Neuronal stem cell (in vitro differentiated cells): Measurements from ENCODE around the gene ADAP1.
"Not testable (repeated sequence)": the region's sequence is repeated elsewhere in the genome, so short reads cannot be mapped to it uniquely, and the experiment has no call there.

ENCODE experiments used
- DNase-seq: peaks from one replicate; pipeline ENCODE4 v3.0.0-alpha.2; 2013; ENCODE audit warnings: low spot score
- H2AFZ ChIP-seq: one replicate; pipeline ENCODE4 v1.6.1; 2013; ENCODE audit warnings: mild to moderate bottlenecking, low read length, inconsistent platforms
- H2AK5ac ChIP-seq: 2 replicates; pipeline ENCODE4 v1.6.1; 2013; ENCODE audit warnings: low read depth, mild to moderate bottlenecking, inconsistent platforms, low read length, moderate library complexity, mixed read lengths
- H2BK120ac ChIP-seq: 2 replicates; pipeline ENCODE4 v1.6.1; 2013; ENCODE audit warnings: low read depth, mild to moderate bottlenecking, inconsistent platforms, low read length, moderate library complexity, mixed read lengths
- H2BK12ac ChIP-seq: one replicate; pipeline ENCODE4 v1.6.1; 2013; ENCODE audit warnings: low read length, inconsistent platforms
- H2BK15ac ChIP-seq: 2 replicates; pipeline ENCODE4 v1.6.1; 2013; ENCODE audit warnings: mild to moderate bottlenecking, low read length, inconsistent platforms, mixed read lengths
- H2BK5ac ChIP-seq: one replicate; pipeline ENCODE4 v1.6.1; 2013; ENCODE audit warnings: inconsistent platforms, mild to moderate bottlenecking, low read length, moderate library complexity
- H3K14ac ChIP-seq: one replicate; pipeline ENCODE4 v1.6.1; 2013; ENCODE audit warnings: low read length, inconsistent platforms
- H3K18ac ChIP-seq: 2 replicates; pipeline ENCODE4 v1.6.1; 2013; ENCODE audit warnings: low read length, inconsistent platforms
- H3K23ac ChIP-seq: 2 replicates; pipeline ENCODE4 v1.6.1; 2013; ENCODE audit warnings: low read depth, mild to moderate bottlenecking, mixed read lengths, low read length, inconsistent platforms; ENCODE audit not compliant: poor library complexity
- H3K27ac ChIP-seq: replicated peaks from 3 replicates; pipeline ENCODE4 v1.5.1; 2013; ENCODE audit warnings: low read length, inconsistent platforms
- H3K27me3 ChIP-seq, 3 experiments: 2 replicates each; pipeline ENCODE4 v1.6.1; 2013; ENCODE audit warnings: low read length in 3 of 3, mild to moderate bottlenecking in 2 of 3, inconsistent platforms in 1 of 3, low read depth in 1 of 3, mixed read lengths in 1 of 3, moderate library complexity in 1 of 3; ENCODE audit not compliant: control insufficient read depth in 3 of 3, insufficient read depth in 3 of 3
- H3K36me3 ChIP-seq, 2 donors: replicated peaks in 1 of 2; 2 replicates each; pipeline ENCODE4 v1.6.1; 2013; ENCODE audit warnings: low read length in 2 of 2; ENCODE audit not compliant: control insufficient read depth in 2 of 2, insufficient read depth in 2 of 2
- H3K4ac ChIP-seq: 2 replicates; pipeline ENCODE4 v1.6.1; 2013; ENCODE audit warnings: inconsistent platforms, mild to moderate bottlenecking, low read length, moderate library complexity
- H3K4me1 ChIP-seq, 2 donors: 1 replicate in 1 of 2; 2 replicates in 1 of 2; pipeline ENCODE4 v1.6.1; 2013; ENCODE audit warnings: low read length in 2 of 2, low read depth in 1 of 2; ENCODE audit not compliant: control insufficient read depth in 2 of 2, insufficient read depth in 1 of 2
- H3K4me2 ChIP-seq: one replicate; pipeline ENCODE4 v1.6.1; 2013; ENCODE audit warnings: mild to moderate bottlenecking, low read length, inconsistent platforms; ENCODE audit not compliant: insufficient read depth, poor library complexity, severe bottlenecking
- H3K4me3 ChIP-seq, 2 donors: 2 replicates each; pipeline ENCODE4 v1.5.1; 2013; ENCODE audit warnings: low read length in 2 of 2, mild to moderate bottlenecking in 2 of 2, inconsistent platforms in 1 of 2, moderate library complexity in 1 of 2
- H3K79me1 ChIP-seq: one replicate; pipeline ENCODE4 v1.6.1; 2013; ENCODE audit warnings: low read depth, mild to moderate bottlenecking, inconsistent platforms, low read length, moderate library complexity
- H3K9ac ChIP-seq: one replicate; pipeline ENCODE4 v1.6.1; 2013; ENCODE audit warnings: mild to moderate bottlenecking, low read depth, low read length, inconsistent platforms; ENCODE audit not compliant: poor library complexity
- H3K9me3 ChIP-seq, 2 donors: replicated peaks in 1 of 2; 2 replicates each; pipeline versions ENCODE3 to v1.6.1; 2013; ENCODE audit warnings: low read length in 2 of 2, mild to moderate bottlenecking in 2 of 2, inconsistent platforms in 1 of 2, low read depth in 1 of 2, mixed read lengths in 1 of 2, moderate library complexity in 1 of 2; ENCODE audit not compliant: control insufficient read depth in 2 of 2, insufficient read depth in 1 of 2
- H4K8ac ChIP-seq: one replicate; pipeline ENCODE4 v1.6.1; 2013; ENCODE audit warnings: low read depth, mild to moderate bottlenecking, inconsistent platforms, low read length, moderate library complexity
- H4K91ac ChIP-seq: one replicate; pipeline ENCODE4 v1.6.1; 2013; ENCODE audit warnings: low read length, low read depth, mild to moderate bottlenecking, inconsistent platforms; ENCODE audit not compliant: poor library complexity
- WGBS, 2 donors: extraction: QIAGEN DNeasy Blood & Tissue Kit; methylation state at CpG; one replicate each; pipeline ENCODE4 v1.1.7; 2013; ENCODE audit warnings: missing lambda C conversion rate in 2 of 2, mixed read lengths in 1 of 2; ENCODE audit not compliant: insufficient read length in 2 of 2, insufficient replicate concordance in 1 of 2; ENCODE audit errors: extremely low coverage in 2 of 2; 5-methylcytosine and 5-hydroxymethylcytosine counted together

The ADAP1 gene

DNA sequence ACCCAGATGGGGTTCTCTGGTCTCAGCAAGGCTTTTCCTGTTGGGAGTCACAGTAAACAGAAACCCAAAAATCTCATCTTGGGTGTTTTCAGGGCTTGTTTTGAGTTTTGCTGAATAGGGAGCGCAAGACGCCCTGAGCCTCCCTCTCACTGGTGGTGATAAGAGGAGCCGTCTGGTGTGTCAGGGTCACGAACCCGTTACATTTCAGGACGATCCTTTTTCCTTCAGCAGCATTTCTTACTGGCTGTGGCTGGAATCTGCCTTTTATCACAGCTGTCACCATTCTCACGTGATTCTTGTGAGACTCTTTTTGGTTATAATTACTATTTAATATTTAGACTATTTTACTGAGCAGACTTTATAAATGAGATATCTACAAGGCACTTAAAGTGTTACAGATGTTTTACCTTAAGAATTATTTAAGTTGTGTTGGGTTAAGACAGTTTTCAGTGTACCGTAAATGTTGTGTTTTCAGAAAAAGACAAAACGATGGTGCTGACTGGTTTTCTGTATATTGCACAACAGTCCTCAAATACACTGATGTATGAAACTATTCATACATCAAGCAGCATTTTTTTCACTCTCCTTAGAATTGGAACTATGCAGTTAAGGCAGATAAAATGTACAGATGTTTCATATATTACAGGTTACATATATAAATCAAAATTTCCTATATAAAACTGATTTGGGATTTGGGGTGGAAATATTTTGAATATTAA is 80.3 kb downstream of the ADAP1 start:
- H3K9me3 ChIP-seq: no peaks in the 10 kb centered on the region
- H3K9ac ChIP-seq: no peak overlapping the region
- no peak overlapping the region for H2BK5ac ChIP-seq
- H2BK12ac ChIP-seq: no peak overlapping the region
- no peak overlapping the region for H3K4me3 ChIP-seq
- H3K27me3 ChIP-seq: no peaks in the 10 kb centered on the region
- no peak overlapping the region for H3K23ac ChIP-seq
- no peak overlapping the region for H3K14ac ChIP-seq
- no peak for DNase-seq
- H2AK5ac ChIP-seq: no peak overlapping the region
- H3K79me1 ChIP-seq: peaks cover 7% of the 10 kb centered on the region
- H2AFZ ChIP-seq: no peak overlapping the region
- no peak overlapping the region for H3K27ac ChIP-seq
- H2BK120ac ChIP-seq: no peak overlapping the region
- no peak overlapping the region for H3K4ac ChIP-seq
- no peak overlapping the region for H4K91ac ChIP-seq
- peaks cover 21 to 72% of the 10 kb centered on the region in 2 donors for H3K36me3 ChIP-seq
- H4K8ac ChIP-seq: no peak overlapping the region
- peaks cover 4 to 17% of the 10 kb centered on the region in 2 donors for H3K4me1 ChIP-seq
- no CpG with 5 or more reads among the region's 9 CpGs for WGBS, 2 donors
- no peak overlapping the region for H3K18ac ChIP-seq
- H3K4me2 ChIP-seq: no peak overlapping the region
- no peak overlapping the region for H2BK15ac ChIP-seq

DNA sequence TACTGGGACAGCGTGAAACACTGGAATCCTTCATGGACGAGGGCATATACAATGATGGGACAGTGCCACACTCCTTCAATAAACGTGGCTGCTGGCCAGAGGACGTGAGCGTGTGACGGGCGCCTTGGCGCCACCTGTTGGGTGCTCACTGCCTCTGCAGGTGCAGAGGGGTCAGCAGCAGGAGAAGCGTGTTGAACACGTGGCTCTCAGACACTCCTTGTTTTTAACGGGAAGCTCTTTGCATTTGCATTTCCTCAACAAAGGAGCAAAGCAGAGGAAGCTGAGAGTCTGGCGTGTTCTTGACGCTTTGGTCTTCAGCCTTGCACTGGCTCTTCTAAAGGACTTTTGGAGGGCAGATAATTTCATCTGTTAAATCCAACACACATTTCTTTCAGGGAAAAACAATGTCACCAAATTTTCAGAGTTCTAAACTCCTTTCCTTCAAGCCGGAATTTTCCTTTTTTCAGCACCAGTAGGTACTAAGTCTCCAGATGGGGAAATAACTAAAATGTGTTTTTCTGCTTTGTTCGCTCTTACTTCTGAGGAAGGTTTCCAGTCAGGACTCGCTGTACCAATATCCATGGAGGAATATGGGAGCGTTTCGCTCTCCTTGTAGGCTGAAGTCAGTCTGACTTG is 81.0 kb downstream of the ADAP1 start:
- Histone ChIP-seq H3K4ac (no peak overlapping the region), H2AFZ (no peak overlapping the region), H3K23ac (no peak overlapping the region), H3K18ac (no peak overlapping the region), H2BK120ac (no peak overlapping the region), H3K9me3 (no peaks in the 10 kb centered on the region), H4K91ac (no peak overlapping the region), H3K4me3 (no peak overlapping the region), H3K27ac (no peak overlapping the region), H3K9ac (no peak overlapping the region), H3K4me2 (no peak overlapping the region), H2BK15ac (no peak overlapping the region), H3K79me1 (peaks cover 4% of the 10 kb centered on the region), H2BK12ac (no peak overlapping the region), H3K36me3 (peaks cover 20 to 71% of the 10 kb centered on the region in 2 donors), H2AK5ac (no peak overlapping the region), H3K4me1 (peaks cover 4 to 17% of the 10 kb centered on the region in 2 donors), H3K27me3 (no peaks in the 10 kb centered on the region), H3K14ac (no peak overlapping the region), H4K8ac (no peak overlapping the region), H2BK5ac (no peak overlapping the region)
- no CpG with 5 or more reads among the region's 18 CpGs for WGBS, 2 donors
- peak; percentile 60 for DNase-seq

DNA sequence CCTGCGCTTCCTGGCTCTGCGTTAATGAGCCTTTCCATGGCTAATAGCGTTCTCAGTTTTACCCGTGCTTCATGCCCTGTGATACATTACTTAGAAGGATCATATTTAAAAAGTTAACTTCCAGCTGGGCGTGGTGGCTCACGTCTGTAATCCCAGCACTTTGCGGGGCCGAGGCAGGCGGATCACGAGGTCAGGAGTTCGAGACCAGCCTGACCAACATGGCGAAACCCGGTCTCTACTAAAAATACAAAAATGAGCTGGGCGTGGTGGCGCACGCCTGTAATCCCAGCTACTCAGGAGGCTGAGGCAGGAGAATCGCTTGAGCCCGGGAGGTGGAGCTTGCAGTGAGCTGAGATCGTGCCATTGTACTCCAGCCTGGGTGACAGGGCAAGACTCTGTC is 81.8 kb downstream of the ADAP1 start:
- H3K14ac ChIP-seq, DNase-seq, H2BK5ac ChIP-seq, H3K27me3 ChIP-seq, H3K79me1 ChIP-seq, H2BK15ac ChIP-seq, H3K27ac ChIP-seq, H2BK12ac ChIP-seq, H3K9ac ChIP-seq, H4K8ac ChIP-seq, H2AK5ac ChIP-seq, H3K18ac ChIP-seq, H2BK120ac ChIP-seq, H3K9me3 ChIP-seq, H3K4me2 ChIP-seq, H2AFZ ChIP-seq, H3K4me3 ChIP-seq, H3K23ac ChIP-seq, H4K91ac ChIP-seq, H3K4ac ChIP-seq: not testable (repeated sequence)
- WGBS, 2 donors: no CpG with 5 or more reads among the region's 19 CpGs
- peaks cover 24 to 73% of the 10 kb centered on the region in 2 donors for H3K36me3 ChIP-seq
- peaks cover 0 to 10% of the 10 kb centered on the region in 2 donors for H3K4me1 ChIP-seq

GRCh38 chr7:871900-872537 is 82.5 kb downstream of the ADAP1 start:
- Histone ChIP-seq H2AFZ (no peak overlapping the region), H3K27ac (no peak overlapping the region), H4K91ac (no peak overlapping the region), H3K9me3 (peaks cover 0 to under 1% of the 10 kb centered on the region in 2 donors), H3K4me3 (peak overlapping the region in 1 of 2 donors; percentile 57), H3K23ac (no peak overlapping the region), H2AK5ac (no peak overlapping the region), H3K4ac (no peak overlapping the region), H2BK5ac (no peak overlapping the region), H4K8ac (no peak overlapping the region), H3K18ac (no peak overlapping the region), H3K36me3 (peaks cover 30 to 79% of the 10 kb centered on the region in 2 donors), H2BK12ac (no peak overlapping the region), H3K14ac (no peak overlapping the region), H3K9ac (peak overlapping the region; percentile 5), H3K79me1 (peaks cover 7% of the 10 kb centered on the region), H2BK15ac (no peak overlapping the region), H3K4me1 (peaks cover 0 to 10% of the 10 kb centered on the region in 2 donors), H2BK120ac (no peak overlapping the region), H3K27me3 (no peaks in the 10 kb centered on the region), H3K4me2 (no peak overlapping the region)
- DNase-seq: no peak
- no CpG with 5 or more reads among the region's 14 CpGs for WGBS, 2 donors
